ENCODE data around the gene ATP5F1E. TPM values are rescaled to one million over a fixed set of nuclear protein-coding genes. Genes with fewer than 3 reads are reported as not detected.

The ATP5F1E gene
- total and polyA plus RNA-seq, 9 of the 15 experiments (the other 6 are each of a cell fraction or from before 2014, with no cell fraction given): 60.3 to 162 (median 113) TPM

DNA sequence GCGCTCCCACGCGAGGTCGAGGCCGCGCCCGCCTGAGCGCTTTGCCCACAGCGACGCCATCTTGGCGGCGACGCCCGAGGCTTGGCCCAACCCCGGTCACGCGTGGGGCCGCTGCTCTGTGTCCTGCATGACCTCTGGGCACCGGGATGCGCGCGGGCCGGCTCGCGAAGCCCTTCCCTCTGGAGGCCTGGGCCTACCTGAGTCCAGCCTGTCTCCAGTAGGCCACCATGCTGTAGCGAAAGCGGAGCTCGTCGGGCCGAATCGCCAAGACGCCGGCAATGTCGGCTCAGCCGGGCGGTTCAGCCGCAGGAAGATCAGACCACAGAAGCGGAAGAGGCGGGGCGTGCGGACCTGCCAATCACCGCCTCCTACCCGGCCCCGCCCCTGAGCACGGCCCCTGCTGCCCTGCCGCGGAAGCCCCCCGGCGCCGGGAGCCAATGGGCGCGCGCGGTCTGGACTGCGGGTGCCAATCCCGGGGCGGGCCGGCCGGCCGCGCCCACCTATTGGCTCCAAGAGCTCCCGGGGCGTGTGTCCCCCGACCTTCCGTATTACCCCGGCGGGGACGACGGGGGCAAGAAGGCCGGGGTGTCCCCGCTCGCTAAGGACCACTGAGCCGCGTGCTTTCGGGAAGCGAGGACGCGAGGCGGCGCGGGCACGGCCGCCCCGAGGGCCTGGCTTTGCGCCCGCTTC is at the start of gene ATP5F1E (continued):
- TF ChIP-seq, protein P1, sequence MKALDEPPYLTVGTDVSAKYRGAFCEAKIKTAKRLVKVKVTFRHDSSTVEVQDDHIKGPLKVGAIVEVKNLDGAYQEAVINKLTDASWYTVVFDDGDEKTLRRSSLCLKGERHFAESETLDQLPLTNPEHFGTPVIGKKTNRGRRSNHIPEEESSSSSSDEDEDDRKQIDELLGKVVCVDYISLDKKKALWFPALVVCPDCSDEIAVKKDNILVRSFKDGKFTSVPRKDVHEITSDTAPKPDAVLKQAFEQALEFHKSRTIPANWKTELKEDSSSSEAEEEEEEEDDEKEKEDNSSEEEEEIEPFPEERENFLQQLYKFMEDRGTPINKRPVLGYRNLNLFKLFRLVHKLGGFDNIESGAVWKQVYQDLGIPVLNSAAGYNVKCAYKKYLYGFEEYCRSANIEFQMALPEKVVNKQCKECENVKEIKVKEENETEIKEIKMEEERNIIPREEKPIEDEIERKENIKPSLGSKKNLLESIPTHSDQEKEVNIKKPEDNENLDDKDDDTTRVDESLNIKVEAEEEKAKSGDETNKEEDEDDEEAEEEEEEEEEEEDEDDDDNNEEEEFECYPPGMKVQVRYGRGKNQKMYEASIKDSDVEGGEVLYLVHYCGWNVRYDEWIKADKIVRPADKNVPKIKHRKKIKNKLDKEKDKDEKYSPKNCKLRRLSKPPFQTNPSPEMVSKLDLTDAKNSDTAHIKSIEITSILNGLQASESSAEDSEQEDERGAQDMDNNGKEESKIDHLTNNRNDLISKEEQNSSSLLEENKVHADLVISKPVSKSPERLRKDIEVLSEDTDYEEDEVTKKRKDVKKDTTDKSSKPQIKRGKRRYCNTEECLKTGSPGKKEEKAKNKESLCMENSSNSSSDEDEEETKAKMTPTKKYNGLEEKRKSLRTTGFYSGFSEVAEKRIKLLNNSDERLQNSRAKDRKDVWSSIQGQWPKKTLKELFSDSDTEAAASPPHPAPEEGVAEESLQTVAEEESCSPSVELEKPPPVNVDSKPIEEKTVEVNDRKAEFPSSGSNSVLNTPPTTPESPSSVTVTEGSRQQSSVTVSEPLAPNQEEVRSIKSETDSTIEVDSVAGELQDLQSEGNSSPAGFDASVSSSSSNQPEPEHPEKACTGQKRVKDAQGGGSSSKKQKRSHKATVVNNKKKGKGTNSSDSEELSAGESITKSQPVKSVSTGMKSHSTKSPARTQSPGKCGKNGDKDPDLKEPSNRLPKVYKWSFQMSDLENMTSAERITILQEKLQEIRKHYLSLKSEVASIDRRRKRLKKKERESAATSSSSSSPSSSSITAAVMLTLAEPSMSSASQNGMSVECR (CRISPR knock-in tag; IDR thresholded peaks at IDR 0.05): peak; percentile 68
- TF ChIP-seq BRD4 (IDR thresholded peaks at IDR 0.05) (0 out of 2 replicates have a peak, but pooled peaks have one; percentile 53), JUND (IDR thresholded peaks at IDR 0.05; ENCODE audit: borderline replicate concordance, low read depth, low read length) (no peak), JUND (tag; IDR thresholded peaks at IDR 0.05; ENCODE audit: borderline replicate concordance, low read depth, low read length) (peak; percentile 54; the same call in 1 of the 3 replicates), SIN3B (IDR thresholded peaks at IDR 0.05; ENCODE audit: low read depth) (peak; percentile 35; the same call in 1 of the 2 replicates), KLF13 (tag; IDR thresholded peaks at IDR 0.05; ENCODE audit: borderline replicate concordance, low read depth) (peak; percentile 93), GATAD2A (IDR thresholded peaks at IDR 0.05) (0 out of 2 replicates have a peak, but pooled peaks have one; percentile 59), KDM2B (CRISPR knock-in tag; IDR thresholded peaks at IDR 0.05) (peak; percentile 96), ZNF146 (CRISPR knock-in tag; IDR thresholded peaks at IDR 0.05; ENCODE audit: unreplicated experiment) (no peak), TFAM (CRISPR knock-in tag; conservative IDR thresholded peaks at IDR 0.05) (no peak), RBM22 (IDR thresholded peaks at IDR 0.05; ENCODE audit: low read depth, low read length, poor library complexity, severe bottlenecking) (peak; percentile 83), GABPA (tag; conservative IDR thresholded peaks at IDR 0.05; ENCODE audit: low read depth) (peak; percentile 95), ZNF239 (CRISPR knock-in tag; IDR thresholded peaks at IDR 0.05) (peak; percentile 90), CBFB (CRISPR knock-in tag; IDR thresholded peaks at IDR 0.05) (peak; percentile 90; the same call in 1 of the 2 replicates)
- TF ChIP-seq, protein P2, sequence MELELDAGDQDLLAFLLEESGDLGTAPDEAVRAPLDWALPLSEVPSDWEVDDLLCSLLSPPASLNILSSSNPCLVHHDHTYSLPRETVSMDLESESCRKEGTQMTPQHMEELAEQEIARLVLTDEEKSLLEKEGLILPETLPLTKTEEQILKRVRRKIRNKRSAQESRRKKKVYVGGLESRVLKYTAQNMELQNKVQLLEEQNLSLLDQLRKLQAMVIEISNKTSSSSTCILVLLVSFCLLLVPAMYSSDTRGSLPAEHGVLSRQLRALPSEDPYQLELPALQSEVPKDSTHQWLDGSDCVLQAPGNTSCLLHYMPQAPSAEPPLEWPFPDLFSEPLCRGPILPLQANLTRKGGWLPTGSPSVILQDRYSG (tag; conservative IDR thresholded peaks at IDR 0.05; ENCODE audit: low read depth): peak; percentile 99
- TF ChIP-seq, protein P3, sequence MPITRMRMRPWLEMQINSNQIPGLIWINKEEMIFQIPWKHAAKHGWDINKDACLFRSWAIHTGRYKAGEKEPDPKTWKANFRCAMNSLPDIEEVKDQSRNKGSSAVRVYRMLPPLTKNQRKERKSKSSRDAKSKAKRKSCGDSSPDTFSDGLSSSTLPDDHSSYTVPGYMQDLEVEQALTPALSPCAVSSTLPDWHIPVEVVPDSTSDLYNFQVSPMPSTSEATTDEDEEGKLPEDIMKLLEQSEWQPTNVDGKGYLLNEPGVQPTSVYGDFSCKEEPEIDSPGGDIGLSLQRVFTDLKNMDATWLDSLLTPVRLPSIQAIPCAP (CRISPR knock-in tag; IDR thresholded peaks at IDR 0.05; ENCODE audit: borderline replicate concordance): no peak
- TF ChIP-seq, protein P4, sequence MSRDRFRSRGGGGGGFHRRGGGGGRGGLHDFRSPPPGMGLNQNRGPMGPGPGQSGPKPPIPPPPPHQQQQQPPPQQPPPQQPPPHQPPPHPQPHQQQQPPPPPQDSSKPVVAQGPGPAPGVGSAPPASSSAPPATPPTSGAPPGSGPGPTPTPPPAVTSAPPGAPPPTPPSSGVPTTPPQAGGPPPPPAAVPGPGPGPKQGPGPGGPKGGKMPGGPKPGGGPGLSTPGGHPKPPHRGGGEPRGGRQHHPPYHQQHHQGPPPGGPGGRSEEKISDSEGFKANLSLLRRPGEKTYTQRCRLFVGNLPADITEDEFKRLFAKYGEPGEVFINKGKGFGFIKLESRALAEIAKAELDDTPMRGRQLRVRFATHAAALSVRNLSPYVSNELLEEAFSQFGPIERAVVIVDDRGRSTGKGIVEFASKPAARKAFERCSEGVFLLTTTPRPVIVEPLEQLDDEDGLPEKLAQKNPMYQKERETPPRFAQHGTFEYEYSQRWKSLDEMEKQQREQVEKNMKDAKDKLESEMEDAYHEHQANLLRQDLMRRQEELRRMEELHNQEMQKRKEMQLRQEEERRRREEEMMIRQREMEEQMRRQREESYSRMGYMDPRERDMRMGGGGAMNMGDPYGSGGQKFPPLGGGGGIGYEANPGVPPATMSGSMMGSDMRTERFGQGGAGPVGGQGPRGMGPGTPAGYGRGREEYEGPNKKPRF (IDR thresholded peaks at IDR 0.05; ENCODE audit: low read depth, low read length): no peak
